Measurements from ENCODE around the gene HEPACAM.

The HEPACAM gene

DNA sequence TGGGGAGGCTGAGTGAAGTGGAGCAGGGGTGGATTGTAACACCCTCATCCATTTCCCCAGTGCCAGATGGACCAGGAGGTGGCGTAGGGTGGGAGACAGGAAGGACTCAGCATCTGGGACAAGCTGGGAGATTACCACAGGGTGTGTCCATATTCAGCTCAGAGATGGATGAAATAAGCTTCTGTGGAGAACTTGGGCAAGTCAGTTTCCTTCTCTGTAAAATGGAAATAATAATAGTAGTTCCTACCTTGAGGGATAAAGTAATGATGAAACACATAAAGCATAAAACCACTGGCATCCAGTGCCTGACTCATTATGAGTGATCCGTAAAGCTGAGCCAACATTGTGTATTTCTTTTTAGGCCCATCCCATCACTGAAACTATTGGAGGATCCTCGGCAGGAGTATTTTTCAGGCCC lies 37.6 kb downstream of the HEPACAM start:
- DNase-seq, result no peak

DNA sequence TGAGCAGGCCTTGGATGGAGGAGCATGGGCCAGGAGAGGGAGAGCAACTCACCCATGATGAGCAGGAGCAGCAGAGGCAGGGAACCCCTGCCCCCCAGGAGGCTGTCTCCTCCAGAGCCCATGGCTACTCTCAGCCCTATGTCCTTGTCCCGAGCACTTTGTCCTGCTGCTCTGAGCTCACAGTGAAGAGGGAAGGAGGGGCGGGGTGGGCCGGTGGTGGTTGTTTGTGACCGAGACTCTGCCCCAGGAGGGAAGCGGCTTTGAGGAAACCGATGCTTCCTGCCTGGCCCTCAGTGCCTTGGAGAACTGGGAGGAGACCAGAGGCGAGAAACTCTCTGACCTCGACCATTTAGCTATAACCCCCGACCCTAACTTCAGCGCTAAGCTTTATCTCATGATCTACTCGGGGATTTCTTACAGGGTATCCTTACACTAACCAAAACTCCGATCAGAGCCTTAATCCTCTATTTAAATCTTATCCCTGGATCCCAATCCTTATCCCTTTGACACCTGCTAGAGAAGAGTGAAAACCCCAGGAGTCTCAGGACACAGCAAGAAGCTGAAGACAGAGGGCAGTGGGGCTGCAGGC lies 38.1 kb downstream of the HEPACAM start, which contains the start of gene ROBO4:
ROBO4 (minus strand) TSS at position 192 of the 589 bp plus-strand sequence; CDS start at position 122, 70 bp downstream.
- peak in 1 of 2 donors; percentile 12 for DNase-seq

DNA sequence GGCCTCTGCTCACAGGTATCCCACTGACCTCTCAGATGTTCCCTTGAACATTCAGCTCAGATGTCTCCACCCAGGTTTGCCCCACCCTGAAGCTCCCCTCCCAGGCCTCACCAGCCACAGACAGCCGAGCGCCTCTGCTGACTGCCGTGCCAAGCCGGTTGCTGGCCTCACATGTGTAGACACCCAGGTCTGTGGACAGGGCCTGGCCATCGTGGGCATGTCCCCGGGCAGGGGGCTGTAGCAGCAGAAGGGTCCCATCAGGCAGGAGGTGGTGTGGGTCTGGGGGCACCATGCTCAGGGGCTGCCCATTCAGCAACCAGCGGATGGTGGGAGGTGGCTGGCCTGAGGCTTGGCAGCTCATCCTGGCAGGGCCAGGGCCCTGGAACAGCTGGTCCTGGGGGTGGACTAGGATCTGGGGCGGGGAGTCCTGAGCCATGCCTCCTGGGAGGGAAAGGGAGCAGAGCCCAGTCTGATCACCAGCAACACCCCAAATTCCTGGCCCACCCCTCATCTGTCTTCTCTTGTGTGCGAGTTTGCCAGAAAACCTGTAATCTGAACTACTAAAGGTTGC lies 38.9 kb downstream of the HEPACAM start:
- peak in 1 of 2 donors; percentile 11 for DNase-seq

DNA sequence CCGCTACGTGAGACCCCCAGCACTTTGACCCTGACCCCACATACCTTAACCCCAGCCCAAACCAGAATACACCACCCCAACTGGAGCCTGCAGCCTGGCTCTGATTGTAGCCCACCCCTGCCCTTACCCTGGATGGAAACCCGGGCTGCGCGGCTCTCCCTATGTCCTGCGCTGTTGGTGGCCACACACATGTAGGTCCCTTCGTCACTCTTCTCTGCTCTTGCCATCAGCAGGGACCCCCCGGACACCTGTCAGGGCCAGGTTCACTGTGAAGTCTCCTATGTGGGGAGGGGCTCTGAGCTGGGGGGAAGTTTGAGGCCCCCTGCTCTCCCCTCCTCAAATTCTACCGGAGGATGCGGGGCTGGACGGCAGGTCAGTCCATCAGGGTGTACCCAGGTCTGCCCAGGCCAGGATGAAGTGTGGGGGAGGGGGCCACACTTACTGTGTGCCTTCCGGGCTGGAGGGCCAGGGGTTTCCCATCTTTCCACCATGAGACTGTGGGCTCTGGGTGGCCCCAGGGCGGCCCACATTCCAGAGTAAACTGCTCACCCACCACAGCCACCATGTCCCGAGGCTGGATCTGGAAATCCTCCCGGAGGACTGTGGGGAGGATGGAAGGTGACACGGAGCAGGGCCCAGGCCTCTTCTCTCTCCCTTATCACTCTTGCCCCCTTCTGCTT lies 39.6 kb downstream of the HEPACAM start:
- peak in 1 of 2 donors; percentile 11 for DNase-seq

DNA sequence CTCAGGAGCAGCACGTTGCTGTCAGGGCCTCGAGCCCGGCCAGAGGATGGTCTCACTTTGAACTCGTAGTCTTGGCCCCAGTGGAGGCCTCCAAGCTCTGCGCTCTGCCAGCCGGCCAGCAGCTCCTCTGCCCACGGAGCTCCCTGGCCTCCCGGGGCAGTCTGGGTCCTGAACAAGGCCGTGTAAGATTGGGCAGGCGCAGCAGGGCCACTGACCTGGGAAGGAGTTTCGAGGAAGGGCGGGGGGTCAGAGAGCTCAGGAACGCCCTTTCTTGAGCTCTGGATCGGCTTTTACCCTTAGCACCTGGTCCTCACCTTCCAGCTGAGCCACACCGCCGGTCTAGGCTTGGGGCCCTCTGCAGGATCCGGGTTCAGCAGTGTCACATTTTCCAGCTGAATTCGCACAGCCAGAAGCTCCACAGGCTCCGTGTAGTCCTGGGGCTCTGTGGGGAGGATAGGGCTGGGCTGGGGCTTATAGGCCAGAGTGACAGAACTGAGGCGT lies 40.3 kb downstream of the HEPACAM start:
- DNase-seq, result peak in 1 of 2 donors; percentile 9

DNA sequence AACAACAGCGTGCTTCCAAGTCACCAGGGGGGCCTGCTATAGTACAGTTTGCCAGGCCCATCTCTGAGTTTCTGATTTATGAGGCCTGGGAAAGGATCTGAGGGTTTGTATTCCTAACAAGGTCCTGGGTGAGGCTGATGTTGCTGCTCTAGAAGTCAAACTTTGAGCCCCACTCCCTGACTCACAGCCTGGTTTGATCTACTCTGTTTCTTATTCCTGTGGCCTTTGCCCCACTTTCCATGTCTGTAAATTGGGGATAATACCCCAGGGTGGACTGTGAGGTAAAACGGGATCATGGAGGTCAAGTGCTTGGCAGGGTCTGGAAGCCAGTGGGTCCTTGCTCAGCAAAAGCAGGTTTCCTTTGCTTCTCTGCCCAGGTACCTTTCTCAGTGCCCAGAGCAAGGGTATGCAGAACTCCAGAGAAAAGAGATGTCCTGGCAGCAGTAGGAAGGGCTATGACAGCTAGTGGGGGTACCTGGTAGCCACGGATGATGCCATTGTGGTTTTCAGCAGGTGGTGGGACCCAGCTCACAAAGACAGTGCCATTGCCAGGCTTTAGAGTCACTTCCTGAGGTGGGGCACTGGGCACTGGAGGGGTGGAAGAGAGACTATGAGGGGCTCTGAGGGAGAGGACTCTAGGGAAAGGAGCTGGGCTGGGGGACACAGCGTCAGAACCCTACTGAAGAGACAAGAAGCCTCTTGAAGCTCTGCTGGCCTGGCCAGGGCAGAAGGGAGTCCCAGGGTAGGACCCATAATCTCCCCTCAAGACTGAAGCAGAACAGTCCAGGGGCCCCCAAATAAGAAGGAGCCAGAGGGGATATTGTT lies 41.0 kb downstream of the HEPACAM start:
- peak in 1 of 2 donors; percentile 6 for DNase-seq

DNA sequence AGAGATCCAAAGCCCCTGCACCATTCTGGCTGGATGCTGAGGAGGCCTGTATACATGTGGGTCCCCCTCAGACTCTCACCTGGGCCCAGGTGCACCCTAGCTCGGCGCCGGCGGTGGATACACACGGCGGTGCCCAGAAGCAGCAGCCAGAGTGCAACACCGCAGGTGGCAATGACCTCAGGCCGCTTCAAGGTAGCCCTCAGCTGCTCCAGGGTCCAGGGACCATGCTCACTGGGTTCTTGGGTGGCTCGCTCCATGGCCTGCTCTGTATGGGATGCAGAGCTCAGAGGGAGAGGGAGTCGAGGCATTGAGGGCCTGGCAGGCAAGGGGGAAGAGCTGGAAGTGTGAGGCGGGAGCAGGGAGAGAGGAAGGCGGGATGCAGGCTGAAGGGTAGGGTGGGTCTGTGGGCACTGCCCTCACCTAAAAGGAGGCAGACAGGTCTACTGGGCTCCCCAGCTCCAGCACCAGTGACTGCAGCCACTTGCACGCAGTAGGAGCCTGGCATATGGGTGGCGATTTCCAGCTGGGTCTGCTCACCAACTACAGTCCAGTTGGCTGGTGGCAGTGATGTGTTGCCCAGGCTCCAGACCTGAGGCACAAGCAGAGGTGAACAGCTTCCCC lies 42.0 kb downstream of the HEPACAM start:
- DNase-seq, result peak in 1 of 2 donors; percentile 11

DNA sequence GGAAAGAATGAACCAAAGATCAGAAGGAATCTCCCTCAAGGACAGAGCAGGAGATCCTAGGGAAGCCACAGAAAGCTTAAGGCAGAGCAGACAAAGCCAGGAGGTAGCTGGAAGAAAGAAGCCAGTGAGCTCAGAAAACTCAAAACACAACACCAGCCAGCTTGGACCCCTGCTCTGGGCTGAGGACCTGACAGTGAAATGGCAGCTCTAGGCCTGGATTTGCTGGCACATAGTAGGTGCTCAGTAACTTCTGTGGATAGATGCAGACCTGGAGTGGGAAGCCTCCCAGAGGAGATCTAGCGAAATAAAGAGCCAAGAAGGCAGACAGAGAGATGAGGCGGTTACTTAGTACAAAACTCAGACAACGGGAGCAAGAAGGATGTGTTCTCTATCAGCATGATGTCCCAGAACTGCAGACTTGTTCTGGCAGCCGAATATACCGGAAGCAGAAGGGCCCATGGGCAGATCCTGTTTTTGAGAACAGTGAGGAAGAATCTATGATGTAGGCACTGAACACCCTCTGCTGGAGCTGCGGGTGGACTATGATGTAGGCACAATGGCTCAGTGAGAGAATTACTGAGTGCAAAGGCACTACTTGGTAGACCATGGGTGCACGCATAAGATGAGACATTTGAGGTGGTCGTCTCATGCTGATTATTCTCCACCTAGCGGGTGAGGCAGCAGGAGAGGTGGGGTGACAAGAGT lies 42.9 kb downstream of the HEPACAM start:
- DNase-seq, result peak in 1 of 2 donors; percentile 13

DNA sequence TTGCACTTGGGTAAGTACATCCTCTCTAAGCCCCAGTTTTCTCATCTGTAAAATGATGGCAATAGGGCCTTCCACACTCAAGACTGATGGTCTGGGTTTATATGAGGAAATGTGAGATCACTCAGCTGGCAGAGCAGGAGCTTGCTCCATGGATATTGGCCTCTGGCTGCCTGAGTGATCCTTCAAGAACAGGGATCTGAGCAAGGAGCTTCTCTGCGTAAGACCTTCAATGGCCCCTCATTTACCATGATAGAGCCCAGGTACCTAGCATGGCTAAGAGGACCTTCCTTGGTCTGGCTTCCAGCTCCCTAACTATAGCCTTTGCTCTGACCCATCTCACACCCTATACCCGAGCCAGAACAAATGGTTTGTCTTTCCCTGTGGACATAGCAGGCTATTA lies 43.7 kb downstream of the HEPACAM start:
- DNase-seq, result peak in 1 of 2 donors; percentile 7

DNA sequence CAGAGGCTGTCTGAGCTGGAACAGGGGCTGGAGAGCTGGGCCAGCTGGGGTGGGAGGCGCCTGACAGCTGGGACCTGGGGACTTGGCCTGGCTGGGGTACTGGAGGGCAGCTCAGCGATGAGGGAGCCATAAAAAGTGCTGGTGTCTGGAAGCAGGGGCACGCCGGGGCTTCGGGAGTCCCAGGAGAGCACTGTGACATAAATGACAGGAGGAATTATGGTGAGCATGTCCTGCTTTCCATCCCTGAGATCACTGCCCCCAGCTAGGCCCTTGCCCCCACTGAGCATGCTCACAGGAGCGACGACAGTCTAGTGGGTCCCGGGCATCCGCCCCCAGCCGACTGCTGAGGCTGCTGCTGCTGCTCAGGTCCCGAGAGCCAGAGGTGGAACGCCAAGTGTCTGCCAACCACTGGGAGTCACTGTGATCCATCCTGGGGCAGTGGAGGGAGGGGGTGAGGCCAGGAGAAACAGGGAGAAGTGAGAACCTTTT lies 44.4 kb downstream of the HEPACAM start:
- DNase-seq, result no peak

DNA sequence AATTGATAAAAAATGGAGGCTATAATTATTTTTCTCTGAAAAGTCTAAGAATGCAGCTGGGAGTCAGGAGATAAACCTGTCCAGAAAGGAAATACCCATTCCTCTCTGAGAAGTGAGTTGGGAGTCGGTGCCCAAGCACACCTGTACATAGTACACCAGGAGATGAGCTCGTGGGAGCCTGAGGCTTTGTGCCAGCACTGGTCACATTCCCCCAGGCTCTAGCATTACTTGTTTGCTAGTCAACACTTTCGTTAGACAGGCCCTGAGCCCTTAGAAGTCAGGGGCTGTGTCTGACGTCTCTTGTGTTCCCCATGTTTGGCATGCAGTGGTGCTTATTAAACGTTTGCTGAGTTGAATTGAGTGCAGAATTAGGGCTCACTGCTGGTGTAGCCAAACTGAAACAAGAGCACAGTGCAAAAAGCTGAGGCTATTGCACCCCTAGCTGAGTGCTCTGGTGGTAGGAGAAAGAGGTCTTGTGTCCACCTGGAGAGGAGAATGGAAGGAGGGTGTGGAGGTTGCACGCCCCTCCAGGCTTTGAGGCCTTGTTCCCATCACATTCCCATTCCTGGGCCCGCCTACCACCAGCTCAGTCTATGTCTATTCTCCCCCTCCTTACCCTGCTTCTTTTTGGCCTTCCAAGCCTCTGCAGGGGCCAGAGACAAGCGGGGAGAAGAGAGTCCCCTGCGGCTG lies 45.0 kb downstream of the HEPACAM start:
- DNase-seq, result peak in 1 of 2 donors; percentile 8

DNA sequence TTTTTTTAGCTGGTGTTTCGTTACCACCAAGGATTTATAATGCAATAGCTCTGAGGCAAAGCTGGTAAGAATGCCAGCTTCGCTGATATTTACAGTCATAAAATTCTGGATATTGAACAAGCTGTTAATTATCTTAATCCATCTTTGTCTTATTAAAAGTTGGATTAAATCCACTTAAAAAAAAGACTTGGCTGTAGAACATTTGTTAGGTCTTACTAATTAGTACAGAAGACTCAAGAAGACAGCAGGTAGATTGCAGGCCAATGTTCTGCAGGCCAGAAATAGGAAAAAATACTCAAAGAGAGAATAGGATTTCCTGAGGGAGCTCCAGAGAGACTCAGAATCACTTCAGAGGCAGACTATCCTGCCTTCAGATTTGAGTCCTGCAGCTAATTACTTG lies 45.7 kb downstream of the HEPACAM start:
- no peak for DNase-seq

DNA sequence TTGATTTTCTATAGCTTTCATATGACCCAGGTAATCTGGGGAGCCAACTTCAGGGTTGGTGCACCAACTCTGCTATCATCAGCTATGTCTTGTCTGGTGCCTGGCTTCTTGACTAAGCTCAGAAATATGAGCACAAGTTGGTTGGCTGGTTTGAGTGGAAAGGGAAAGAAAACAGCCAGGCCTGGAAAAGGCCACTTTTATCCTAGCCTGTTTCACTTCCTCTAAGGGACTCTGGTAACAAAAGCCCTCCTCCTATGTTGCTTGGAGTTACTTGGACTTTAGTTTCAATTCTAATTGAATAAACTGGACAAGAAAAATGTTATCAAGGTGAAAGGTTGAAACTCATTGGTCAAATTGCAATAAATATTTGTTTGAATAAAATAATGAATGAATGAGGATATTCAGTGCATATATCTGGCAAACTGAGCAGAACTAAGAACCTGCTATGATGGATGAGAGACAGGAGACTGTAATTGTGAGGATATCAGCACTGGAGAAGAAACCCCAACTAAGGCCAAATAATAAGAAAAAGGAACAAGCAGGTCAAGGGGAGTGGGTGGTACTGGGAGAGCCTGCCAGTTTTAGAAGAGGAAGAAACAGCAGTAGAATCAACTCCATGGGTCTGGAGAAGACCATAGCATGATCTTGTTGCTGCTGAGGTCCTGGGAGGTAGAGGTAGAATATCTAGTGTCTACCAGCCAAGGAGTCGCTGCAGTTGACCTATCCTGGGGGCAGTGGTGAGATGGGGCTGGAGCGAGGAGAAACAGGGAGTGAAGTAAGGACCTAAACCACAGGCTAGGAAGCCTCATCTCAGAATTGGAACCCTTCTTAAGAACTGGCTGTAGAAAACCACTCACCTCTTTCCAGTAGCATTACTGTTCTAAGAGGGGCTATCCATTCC lies 46.4 kb downstream of the HEPACAM start:
- peak in 1 of 2 donors; percentile 11 for DNase-seq

DNA sequence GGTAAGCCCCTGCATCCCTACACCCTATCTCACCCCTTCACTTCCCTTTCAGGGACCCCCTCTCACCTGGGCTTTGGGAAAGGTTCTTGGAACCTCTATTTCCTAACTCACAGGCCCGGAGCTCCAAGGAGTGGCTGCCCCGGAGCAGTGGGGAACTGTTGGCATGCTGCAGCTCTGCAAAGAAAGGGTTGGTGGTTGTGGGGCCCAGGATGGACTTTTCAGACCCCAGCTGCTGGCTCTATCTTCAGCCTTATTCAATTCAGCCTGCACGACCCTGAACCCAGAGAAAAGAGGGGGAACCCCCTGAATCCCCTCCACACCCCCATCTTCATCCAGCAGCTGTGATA lies 48.2 kb downstream of the HEPACAM start:
- no peak for DNase-seq

DNA sequence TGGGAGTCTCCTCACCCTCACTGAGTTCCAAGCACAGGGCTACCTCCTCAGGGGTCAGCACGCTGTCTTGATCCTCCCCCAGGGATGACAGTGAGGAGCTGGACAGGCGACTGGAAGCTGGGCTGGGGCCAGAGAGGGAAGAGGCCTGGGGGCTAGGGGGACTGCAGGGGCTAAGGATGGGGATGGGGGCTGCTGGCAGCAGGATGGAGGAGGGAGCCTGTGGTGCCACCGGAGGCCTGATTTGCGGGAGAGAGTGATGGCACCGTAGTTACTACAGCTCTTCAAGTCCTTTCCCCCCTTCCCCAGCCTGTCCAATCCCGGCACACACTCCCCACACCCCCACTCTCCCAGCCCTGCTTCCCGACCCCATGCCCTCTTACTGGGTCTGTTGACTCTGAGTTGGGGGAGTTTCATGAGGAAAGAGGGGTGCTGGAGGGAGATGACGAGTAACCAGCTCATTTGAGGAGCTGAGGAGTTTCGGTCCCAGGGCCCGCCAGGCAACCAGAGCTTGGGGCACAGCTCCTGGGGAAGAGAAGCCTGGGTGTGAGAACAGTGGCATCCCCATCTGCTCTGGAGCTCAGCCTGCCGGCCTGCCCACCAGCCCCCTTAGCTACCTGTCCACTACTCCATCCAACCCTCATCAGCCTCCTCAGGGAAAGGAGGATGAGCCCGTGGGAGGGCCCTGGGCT lies 48.7 kb downstream of the HEPACAM start:
- no peak for DNase-seq

DNA sequence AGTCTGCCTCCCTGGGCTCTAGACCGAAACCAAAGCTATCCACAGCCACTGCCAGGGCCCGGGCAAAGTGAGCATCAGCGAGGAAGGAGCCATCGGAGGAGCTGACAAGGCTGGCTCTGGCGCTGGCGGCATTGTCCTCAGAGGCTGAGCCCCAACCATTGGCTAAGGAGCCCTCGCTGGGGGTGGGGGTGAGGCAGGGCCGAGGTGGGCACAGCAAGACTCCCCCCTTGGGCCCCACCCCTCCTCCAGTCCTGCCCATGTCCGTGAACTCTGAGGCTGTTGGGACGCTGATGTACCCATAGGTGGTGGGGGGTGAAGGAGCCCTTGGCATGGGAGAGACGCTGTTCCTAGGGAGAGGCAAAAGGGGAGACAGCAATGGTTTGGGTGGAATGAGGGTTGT lies 49.4 kb downstream of the HEPACAM start:
- no peak for DNase-seq

DNA sequence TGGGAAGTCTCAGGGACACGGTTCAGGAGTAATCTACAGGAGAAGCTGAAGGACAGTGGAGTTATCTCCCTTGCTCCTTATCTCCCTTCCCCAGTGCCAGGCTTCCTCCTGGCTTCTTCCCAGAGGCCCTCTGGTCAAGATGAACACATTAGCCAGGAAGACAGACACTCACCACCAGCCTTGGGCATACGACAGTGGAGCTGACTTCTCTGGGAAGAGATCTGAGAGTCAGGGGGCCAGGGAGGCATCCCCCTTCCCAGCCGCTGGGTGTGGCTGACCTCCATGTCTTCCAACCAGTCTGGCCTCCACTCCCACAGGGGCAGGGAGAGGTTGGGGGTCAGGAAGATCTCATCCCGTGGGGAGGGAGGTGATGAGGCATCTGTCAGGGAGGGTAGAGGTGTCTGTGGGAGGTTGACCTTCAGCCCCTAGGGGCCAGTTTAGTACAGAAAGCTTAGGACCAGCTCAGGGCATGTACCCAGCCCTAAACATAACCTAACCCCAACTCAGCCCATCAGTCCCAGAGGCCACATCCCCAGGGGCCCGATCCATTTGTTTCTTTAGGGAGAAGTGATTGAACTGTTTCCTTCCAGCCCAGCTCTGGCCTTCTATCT lies 50.9 kb downstream of the HEPACAM start:
- no peak for DNase-seq

DNA sequence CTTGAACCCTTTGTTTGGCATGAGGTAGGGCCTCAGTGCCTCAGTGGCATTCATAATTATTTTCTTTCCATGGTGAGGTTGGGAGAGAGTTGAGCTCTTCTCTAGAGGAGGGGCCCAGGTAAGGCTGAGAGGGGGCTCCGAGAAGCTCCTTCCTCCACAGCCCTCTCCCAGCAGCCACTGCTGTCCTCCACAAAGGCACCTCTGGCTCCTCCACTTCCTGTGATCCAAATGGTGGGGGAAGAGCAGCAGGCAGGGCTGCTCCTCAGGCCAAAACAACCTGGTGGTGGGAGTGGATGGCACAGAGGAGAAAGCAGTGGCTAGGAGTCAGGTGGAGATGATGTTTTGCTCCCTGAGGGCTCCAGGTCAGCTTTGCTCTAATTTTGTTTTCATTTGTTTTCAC lies 51.5 kb downstream of the HEPACAM start:
- DNase-seq, result no peak
